GM23338 (cell line): ENCODE data around the gene TARS2.

Experiments
- CTCF ChIP-seq, 2 experiments: fragments of 200-600 bp in 1 of 2; sonication (generic) in 1 of 2; conservative IDR thresholded peaks; 2 replicates each; pipeline versions ENCODE4 v1.5.1 to v1.6.1; 2016 to 2017; ENCODE audit warnings: antibody characterized with exemption in 2 of 2, low read depth in 2 of 2, mild to moderate bottlenecking in 2 of 2, moderate library complexity in 1 of 2
- EZH2 ChIP-seq: fragments of 200-600 bp; sonication (generic); IDR thresholded peaks from one replicate; pipeline ENCODE4 v1.8.0; 2017; ENCODE audit warnings: antibody characterized with exemption, mild to moderate bottlenecking, low read depth; ENCODE audit not compliant: unreplicated experiment
- EZH2phosphoT487 ChIP-seq: fragments of 200-600 bp; sonication (generic); IDR thresholded peaks from one replicate; pipeline ENCODE4 v1.8.1; 2018; ENCODE audit warnings: antibody characterized with exemption; ENCODE audit not compliant: unreplicated experiment

GRCh38 chr1:150548632-150549495 lies 61.6 kb downstream of the TARS2 start, which contains the start of gene ADAMTSL4:
- TF ChIP-seq EZH2phosphoT487 (no peak), CTCF (conservative IDR thresholded peaks at IDR 0.05; ENCODE audit: low read depth in 2 of 2) (peak in 1 of 2 experiments; percentile 22; a peak in 2 of 4 replicates), EZH2 (peak; percentile 26)
